Tibial nerve (tissue), 4 donors: ENCODE results near the gene MLLT6.

ENCODE experiments used
- CTCF ChIP-seq, 5 experiments: fragments of 200-600 bp in 3 of 5; fragments of 450-650 bp in 2 of 5; sonication (generic) in 3 of 5; IDR thresholded peaks; one replicate each; pipeline ENCODE4 v1.5.1; 2016 to 2019; ENCODE audit warnings: antibody characterized with exemption in 5 of 5, mild to moderate bottlenecking in 3 of 5, moderate library complexity in 2 of 5
- EP300 ChIP-seq, 2 donors: sonication (generic); formaldehyde crosslinking; IDR thresholded peaks; one replicate each; pipeline ENCODE4 v1.6.1; 2017; ENCODE audit warnings: antibody characterized with exemption in 2 of 2, mild to moderate bottlenecking in 1 of 2
- POLR2A ChIP-seq, 2 donors: fragments of 450-650 bp; IDR thresholded peaks; one replicate each; pipeline ENCODE4 v1.6.1; 2017; ENCODE audit warnings: antibody characterized with exemption in 2 of 2, mild to moderate bottlenecking in 2 of 2, moderate library complexity in 2 of 2

GRCh38 chr17:38697061-38697820 lies 7.8 kb upstream of the MLLT6 start:
- no peak for TF ChIP-seq CTCF (IDR thresholded peaks at IDR 0.05)
- TF ChIP-seq POLR2A (IDR thresholded peaks at IDR 0.05) = no peak
- no peak for TF ChIP-seq EP300 (IDR thresholded peaks at IDR 0.05)
